B cell (primary cell): ENCODE results near the gene FAM90A26. TPM values are rescaled to one million over a fixed set of nuclear protein-coding genes. Genes with fewer than 3 reads are reported as not detected.
"Not testable (repeated sequence)": the region's sequence is repeated elsewhere in the genome, so short reads cannot be mapped to it uniquely, and the experiment has no call there.

ENCODE experiments used
- ATAC-seq: fragments of 200-7000 bp; cut with Tn5 transposase; one replicate; pipeline ENCODE4 v1.10.0; 2021; ENCODE audit warnings: low read depth, mild to moderate bottlenecking, moderate number of reproducible peaks, moderate library complexity
- CTCF ChIA-PET: fragments of 350-600 bp; sonication (Branson Sonifier 250); formaldehyde crosslinking; loops from one replicate; lab custom pipeline; 2021; ENCODE audit warnings: antibody characterized with exemption, inconsistent platforms; lab: Charles Lee
- POLR2A ChIA-PET: fragments of 350-600 bp; sonication (Branson Sonifier 250); formaldehyde crosslinking; loops from one replicate; lab custom pipeline; 2021; ENCODE audit warnings: antibody characterized with exemption; lab: Charles Lee
- DNase-seq: peaks from one replicate; pipeline ENCODE4 v3.0.0; 2013
- H2AFZ ChIP-seq: 2 replicates; pipeline ENCODE4 v1.6.1; 2012; ENCODE audit warnings: mild to moderate bottlenecking, low read depth, low read length; ENCODE audit not compliant: insufficient read depth, poor library complexity, severe bottlenecking
- H3K27ac ChIP-seq, 2 donors: 1 replicate in 1 of 2; 2 replicates in 1 of 2; pipeline ENCODE4 v1.5.1; 2012 to 2013; ENCODE audit warnings: low read length in 2 of 2, mild to moderate bottlenecking in 2 of 2, moderate library complexity in 1 of 2
- H3K27me3 ChIP-seq, 4 experiments: fragments of 200-600 bp in 1 of 4; sonication (generic) in 1 of 4; replicated peaks in 1 of 4; 1 replicate in 2 of 4; 2 replicates in 2 of 4; pipeline versions ENCODE4 v1.6.1 to v1.7.0; 2013 to 2016; ENCODE audit warnings: low read length in 3 of 4, mild to moderate bottlenecking in 2 of 4, mixed read lengths in 1 of 4, moderate library complexity in 1 of 4; ENCODE audit not compliant: insufficient read depth in 4 of 4, control insufficient read depth in 3 of 4; ENCODE audit errors: control extremely low read depth in 1 of 4
- H3K36me3 ChIP-seq, 2 experiments: replicated peaks in 1 of 2; 1 replicate in 1 of 2; 2 replicates in 1 of 2; pipeline versions ENCODE4 v1.6.1 to v1.7.1; 2013; ENCODE audit warnings: low read length in 1 of 2; ENCODE audit not compliant: insufficient read depth in 2 of 2, control insufficient read depth in 1 of 2; ENCODE audit errors: control extremely low read depth in 1 of 2, extremely low read depth in 1 of 2
- H3K4me1 ChIP-seq, 2 donors: fragments of 200-600 bp in 1 of 2; sonication (generic) in 1 of 2; 1 replicate in 1 of 2; 2 replicates in 1 of 2; pipeline versions ENCODE4 v1.5.1 to v1.6.1; 2013 to 2017; ENCODE audit warnings: low read length in 2 of 2; ENCODE audit not compliant: control insufficient read depth in 2 of 2, insufficient read depth in 2 of 2
- H3K4me2 ChIP-seq: replicated peaks from 2 replicates; pipeline ENCODE3; 2012; ENCODE audit warnings: mild to moderate bottlenecking, low read depth, low read length; ENCODE audit not compliant: poor library complexity, severe bottlenecking
- H3K4me3 ChIP-seq, 5 experiments: fragments of 200-600 bp in 1 of 5; sonication (generic) in 1 of 5; 1 replicate in 3 of 5; 2 replicates in 2 of 5; pipeline versions ENCODE4 v1.5.1 to v1.7.0; 2011 to 2016; ENCODE audit warnings: low read length in 4 of 5, mild to moderate bottlenecking in 4 of 5, low read depth in 2 of 5, control low read depth in 1 of 5, moderate library complexity in 1 of 5; ENCODE audit not compliant: insufficient read depth in 1 of 5; ENCODE audit errors: control extremely low read depth in 1 of 5, extremely low read depth in 1 of 5
- H3K79me2 ChIP-seq: fragments of 200-600 bp; sonication (generic); one replicate; pipeline ENCODE4 v1.6.0; 2016; ENCODE audit warnings: low read length; ENCODE audit not compliant: control insufficient read depth, insufficient read depth
- H3K9ac ChIP-seq: fragments of 200-600 bp; sonication (generic); 2 replicates; pipeline ENCODE4 v1.6.1; 2017; ENCODE audit warnings: mild to moderate bottlenecking, low read length, moderate library complexity
- H3K9me3 ChIP-seq, 3 donors: one replicate each; pipeline versions ENCODE4 v1.6.1 to v1.7.1; 2013; ENCODE audit warnings: low read length in 2 of 3; ENCODE audit not compliant: control insufficient read depth in 2 of 3, insufficient read depth in 1 of 3; ENCODE audit errors: control extremely low read depth in 1 of 3
- H4K20me1 ChIP-seq: 2 replicates; pipeline ENCODE4 v1.6.0; 2012; ENCODE audit warnings: mild to moderate bottlenecking, low read length; ENCODE audit not compliant: insufficient read depth, control insufficient read depth, poor library complexity, severe bottlenecking
- H3K27ac Mint-ChIP-seq: one replicate; pipeline ENCODE4 v1.8.0; 2021; ENCODE audit warnings: mixed read lengths
- H3K27me3 Mint-ChIP-seq: one replicate; pipeline ENCODE4 v1.8.0; 2021; ENCODE audit warnings: mixed read lengths
- H3K4me1 Mint-ChIP-seq: one replicate; pipeline ENCODE4 v1.8.0; 2021; ENCODE audit warnings: mixed read lengths
- H3K4me3 Mint-ChIP-seq: one replicate; pipeline ENCODE4 v1.8.0; 2021; ENCODE audit warnings: mixed read lengths
- H3K9me3 Mint-ChIP-seq: one replicate; pipeline ENCODE4 v1.8.0; 2022; ENCODE audit warnings: mixed read lengths; ENCODE audit not compliant: insufficient read depth
- WGBS: methylation state at CpG from one replicate; pipeline ENCODE4 v1.1.5; 2013; ENCODE audit warnings: missing lambda C conversion rate; ENCODE audit not compliant: insufficient coverage; 5-methylcytosine and 5-hydroxymethylcytosine counted together
- intact Hi-C: fragments of 100-400 bp; cut with micrococcal nuclease; formaldehyde crosslinking; loops from one replicate; pipeline ENCODE4 v1.10.0; 2022
- polyA minus RNA-seq: library from RNA; depleted of rRNA, polyadenylated mRNA; stranded (reverse); fragments of >200 nt; gene quantifications from 2 replicates; pipeline ENCODE4 v1.2.3, GENCODE V29; 2012
- polyA plus RNA-seq: library from polyadenylated mRNA; depleted of rRNA; stranded (reverse); fragments of >200 nt; gene quantifications from 2 replicates; pipeline ENCODE4 v1.2.3, GENCODE V29; 2012
- total RNA-seq, 2 donors: library from RNA; stranded (reverse); fragments of 120-200 nt in 1 of 2; gene quantifications; 1 replicate in 1 of 2; 2 replicates in 1 of 2; pipeline versions ENCODE4 v1.2.3 to v1.2.4, GENCODE V29; 2013 to 2022

FAM90A26 gene, protein sequence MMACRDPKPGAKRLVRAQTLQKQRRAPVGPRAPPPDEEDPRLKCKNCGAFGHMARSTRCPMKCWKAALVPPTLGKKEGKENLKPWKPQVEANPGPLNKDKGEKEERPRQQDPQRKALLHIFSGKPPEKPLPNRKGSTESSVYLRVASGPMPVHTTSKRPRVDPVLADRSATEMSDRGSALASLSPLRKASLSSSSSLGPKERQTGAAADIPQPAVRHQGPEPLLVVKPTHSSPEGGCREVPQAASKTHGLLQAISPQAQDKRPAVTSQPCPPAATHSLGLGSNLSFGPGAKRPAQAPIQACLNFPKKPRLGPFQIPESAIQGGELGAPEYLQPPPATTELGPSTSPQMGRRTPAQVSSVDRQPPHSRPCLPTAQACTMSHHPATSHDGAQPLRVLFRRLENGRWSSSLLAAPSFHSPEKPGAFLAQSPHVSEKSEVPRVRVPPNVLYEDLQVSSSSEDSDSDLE
- total RNA-seq: not detected in 2 replicates
- total RNA-seq (2013): not detected
- 0.04 TPM in 1 of 2 replicates, not detected in the other for polyA plus RNA-seq
- polyA minus RNA-seq: not detected in 2 replicates

DNA sequence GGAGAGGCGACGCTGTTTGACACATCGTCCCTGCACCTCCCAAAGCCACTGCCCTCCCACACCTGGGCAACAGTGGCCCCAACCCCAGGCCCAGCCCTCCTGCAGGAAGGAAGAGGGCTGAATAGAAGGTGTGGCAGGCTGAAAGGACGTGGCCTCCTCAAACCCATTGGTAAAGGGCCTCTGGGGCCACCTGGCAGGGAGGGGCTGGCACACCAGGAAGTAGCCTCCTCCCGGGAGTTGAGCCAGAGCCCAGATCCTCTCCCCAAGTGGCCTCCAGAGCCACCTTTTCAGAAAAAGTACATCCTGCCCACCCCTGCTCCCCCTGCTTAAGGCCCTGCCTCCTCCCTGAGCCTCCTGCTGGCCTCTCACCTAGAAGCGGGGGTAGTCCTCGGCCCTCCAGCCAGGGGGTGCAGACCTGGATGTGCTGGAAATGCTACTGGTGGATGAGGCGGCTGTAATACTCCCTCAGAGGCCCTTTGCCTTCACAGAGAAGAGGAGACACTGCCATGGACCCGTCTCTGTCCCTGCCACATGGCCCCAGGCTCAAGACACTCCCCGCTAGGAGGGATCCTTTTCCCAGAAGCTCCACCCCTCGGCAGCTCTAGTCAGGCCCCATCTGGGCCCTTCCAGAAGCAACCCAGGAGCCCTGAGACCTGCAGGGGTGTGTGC lies at the start of gene FAM90A26:
Gene FAM90A26, plus strand, starts transcription at position 619 of the 669 bp plus-strand sequence. CDS start 2,764 bp downstream, outside the sequence.
- H3K4me3 Mint-ChIP-seq, POLR2A ChIA-PET, H3K27ac ChIP-seq, H3K9me3 Mint-ChIP-seq, H3K36me3 ChIP-seq, H4K20me1 ChIP-seq, H3K27me3 ChIP-seq, H3K4me1 ChIP-seq, H2AFZ ChIP-seq, H3K4me3 ChIP-seq, H3K27me3 Mint-ChIP-seq, H3K4me2 ChIP-seq, ATAC-seq, H3K9ac ChIP-seq, DNase-seq, H3K79me2 ChIP-seq, H3K4me1 Mint-ChIP-seq, H3K27ac Mint-ChIP-seq, CTCF ChIA-PET, H3K9me3 ChIP-seq, intact Hi-C loops: not testable (repeated sequence)
- no CpG with 5 or more reads among the region's 11 CpGs for WGBS

DNA sequence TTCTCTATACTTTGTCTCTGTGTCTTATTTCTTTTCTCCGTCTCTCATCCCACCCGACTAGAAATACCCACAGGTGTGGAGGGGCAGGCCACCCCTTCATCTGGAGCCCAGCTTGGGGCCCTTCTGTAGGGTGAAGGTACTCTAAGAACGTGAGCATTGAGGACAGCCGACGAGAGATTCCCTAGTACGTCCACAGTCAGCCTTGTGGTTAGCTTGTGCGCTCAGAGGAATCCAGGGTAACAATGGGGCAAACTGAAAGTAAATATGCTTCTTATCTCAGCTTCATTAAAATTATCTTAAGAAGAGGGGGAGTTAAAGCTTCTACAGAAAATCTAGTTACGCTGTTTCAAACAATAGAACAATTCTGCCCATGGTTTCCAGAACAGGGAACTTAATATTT lies 47.5 kb upstream of the FAM90A26 start:
- not testable (repeated sequence) for H3K9me3 Mint-ChIP-seq

More for the DNA sequence above, 47.5 kb upstream of the FAM90A26 start:
- H3K9ac ChIP-seq, CTCF ChIA-PET, H3K4me1 ChIP-seq, H3K4me1 Mint-ChIP-seq, H4K20me1 ChIP-seq, DNase-seq, H3K79me2 ChIP-seq, ATAC-seq, POLR2A ChIA-PET, H2AFZ ChIP-seq, H3K27me3 ChIP-seq, H3K4me2 ChIP-seq, H3K27ac ChIP-seq, H3K9me3 ChIP-seq, H3K4me3 ChIP-seq, H3K4me3 Mint-ChIP-seq, H3K27ac Mint-ChIP-seq, H3K36me3 ChIP-seq: not testable (repeated sequence)
- intact Hi-C loops: loop anchor here (5.0 kb wide), 1 partner anchor 120 kb away; no protein-coding TSS in a partner anchor
- WGBS: no CpG with 5 or more reads among the region's 8 CpGs
- peaks cover 18% of the 10 kb centered on the region for H3K27me3 Mint-ChIP-seq
